KMS-11 (cell line): ENCODE data around the gene SPG21.

Experiments
- H2AFZ ChIP-seq: fragments of 200-600 bp; sonication (generic); 2 replicates; pipeline ENCODE4 v1.6.1; 2016; ENCODE audit warnings: antibody characterized with exemption, mixed run types, low read depth
- H3K27ac ChIP-seq: fragments of 200-600 bp; sonication (generic); 2 replicates; pipeline ENCODE4 v1.6.1; 2016; ENCODE audit warnings: mild to moderate bottlenecking, mixed run types
- H3K27me3 ChIP-seq: fragments of 200-600 bp; sonication (generic); 2 replicates; pipeline ENCODE4 v1.6.1; 2017; ENCODE audit warnings: mild to moderate bottlenecking, low read depth, mixed run types, moderate library complexity; ENCODE audit not compliant: insufficient read depth
- H3K36me3 ChIP-seq: fragments of 200-600 bp; sonication (generic); 2 replicates; pipeline ENCODE4 v1.6.1; 2017; ENCODE audit warnings: mild to moderate bottlenecking, mixed run types; ENCODE audit not compliant: insufficient read depth
- H3K4me1 ChIP-seq: fragments of 200-600 bp; sonication (generic); 2 replicates; pipeline ENCODE4 v1.6.1; 2016; ENCODE audit warnings: mild to moderate bottlenecking, low read depth, mixed run types; ENCODE audit not compliant: poor library complexity, severe bottlenecking
- H3K4me2 ChIP-seq: fragments of 200-600 bp; sonication (generic); 2 replicates; pipeline ENCODE4 v1.7.0; 2016; ENCODE audit warnings: mild to moderate bottlenecking, mixed run types
- H3K4me3 ChIP-seq: fragments of 200-600 bp; sonication (generic); IDR thresholded peaks from 2 replicates; pipeline ENCODE4 v1.6.1; 2017; ENCODE audit warnings: low read depth, low read length, mixed read lengths; ENCODE audit not compliant: insufficient read depth
- H3K79me2 ChIP-seq: fragments of 200-600 bp; sonication (generic); 2 replicates; pipeline ENCODE4 v1.6.1; 2016; ENCODE audit warnings: low read depth, mixed run types; ENCODE audit not compliant: insufficient read depth
- H3K9ac ChIP-seq: fragments of 200-600 bp; sonication (generic); 2 replicates; pipeline ENCODE4 v1.6.1; 2016; ENCODE audit warnings: mild to moderate bottlenecking, mixed run types
- H4K20me1 ChIP-seq: fragments of 200-600 bp; sonication (generic); 2 replicates; pipeline ENCODE4 v1.6.1; 2016; ENCODE audit warnings: mild to moderate bottlenecking, mixed run types; ENCODE audit not compliant: insufficient read depth
- TF ChIP-seq, protein P1 (sequence below): fragments of 200-600 bp; sonication (generic); conservative IDR thresholded peaks from 2 replicates; pipeline ENCODE4 v1.6.1; 2017; ENCODE audit warnings: low read depth, mild to moderate bottlenecking, antibody characterized with exemption, low read length, moderate library complexity, mixed read lengths

SPG21 gene

DNA sequence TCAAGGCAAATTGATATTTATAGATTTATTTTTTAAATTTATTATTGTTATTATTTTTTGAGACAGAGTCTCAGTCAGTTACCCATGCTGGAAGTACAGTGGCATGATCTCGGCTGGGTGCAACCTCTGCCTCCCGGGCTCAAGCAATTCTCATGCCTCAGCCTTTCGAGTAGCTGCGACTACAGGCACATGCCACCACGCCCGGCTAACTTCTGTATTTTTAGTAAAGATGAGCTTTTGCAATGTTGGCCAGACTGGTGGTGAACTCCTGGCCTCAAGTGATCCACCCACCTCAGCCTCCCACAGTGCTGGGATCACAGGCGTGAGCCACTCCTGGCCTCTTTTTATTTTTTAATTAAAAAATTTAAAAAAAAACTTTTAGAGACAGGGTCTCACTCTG lies 19.0 kb downstream of the SPG21 start:
- H3K4me1 ChIP-seq, result peaks cover 16% of the 10 kb centered on the region
- no peak overlapping the region for H3K9ac ChIP-seq
- TF ChIP-seq, protein P1, sequence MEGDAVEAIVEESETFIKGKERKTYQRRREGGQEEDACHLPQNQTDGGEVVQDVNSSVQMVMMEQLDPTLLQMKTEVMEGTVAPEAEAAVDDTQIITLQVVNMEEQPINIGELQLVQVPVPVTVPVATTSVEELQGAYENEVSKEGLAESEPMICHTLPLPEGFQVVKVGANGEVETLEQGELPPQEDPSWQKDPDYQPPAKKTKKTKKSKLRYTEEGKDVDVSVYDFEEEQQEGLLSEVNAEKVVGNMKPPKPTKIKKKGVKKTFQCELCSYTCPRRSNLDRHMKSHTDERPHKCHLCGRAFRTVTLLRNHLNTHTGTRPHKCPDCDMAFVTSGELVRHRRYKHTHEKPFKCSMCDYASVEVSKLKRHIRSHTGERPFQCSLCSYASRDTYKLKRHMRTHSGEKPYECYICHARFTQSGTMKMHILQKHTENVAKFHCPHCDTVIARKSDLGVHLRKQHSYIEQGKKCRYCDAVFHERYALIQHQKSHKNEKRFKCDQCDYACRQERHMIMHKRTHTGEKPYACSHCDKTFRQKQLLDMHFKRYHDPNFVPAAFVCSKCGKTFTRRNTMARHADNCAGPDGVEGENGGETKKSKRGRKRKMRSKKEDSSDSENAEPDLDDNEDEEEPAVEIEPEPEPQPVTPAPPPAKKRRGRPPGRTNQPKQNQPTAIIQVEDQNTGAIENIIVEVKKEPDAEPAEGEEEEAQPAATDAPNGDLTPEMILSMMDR, result no peak
- H3K36me3 ChIP-seq, result peaks cover 3% of the 10 kb centered on the region; the same call in 1 of the 2 replicates
- H2AFZ ChIP-seq, result no peak overlapping the region
- no peaks in the 10 kb centered on the region for H3K79me2 ChIP-seq
- H3K4me2 ChIP-seq, result no peak overlapping the region
- H4K20me1 ChIP-seq, result no peaks in the 10 kb centered on the region
- H3K27ac ChIP-seq, result no peak overlapping the region
- no peak overlapping the region for H3K4me3 ChIP-seq
- no peaks in the 10 kb centered on the region for H3K27me3 ChIP-seq

DNA sequence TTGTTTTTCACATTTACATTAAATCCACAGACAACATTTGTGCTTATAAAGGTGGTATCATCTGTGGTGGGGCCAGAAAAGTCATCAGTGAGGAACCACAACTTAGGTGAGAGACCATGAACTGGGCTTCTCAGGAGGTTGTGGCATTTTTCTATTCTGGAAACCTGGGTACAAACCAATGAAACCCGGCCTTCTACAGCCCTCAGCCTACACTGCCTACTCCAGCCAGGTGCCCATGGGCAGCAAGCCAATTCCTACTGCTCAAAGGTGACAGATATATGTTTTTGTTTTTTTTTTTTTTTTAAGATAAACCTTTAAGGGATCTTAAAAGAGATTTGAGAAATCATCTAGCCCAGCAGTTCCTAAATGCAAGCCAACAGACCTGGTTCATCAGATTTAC lies 20.3 kb downstream of the SPG21 start:
- H3K79me2 ChIP-seq, result no peaks in the 10 kb centered on the region
- H3K27me3 ChIP-seq, result no peaks in the 10 kb centered on the region
- peaks cover 3% of the 10 kb centered on the region; the same call in 1 of the 2 replicates for H3K36me3 ChIP-seq
- H3K4me1 ChIP-seq, result peaks cover 16% of the 10 kb centered on the region
- H4K20me1 ChIP-seq, result no peaks in the 10 kb centered on the region
- H2AFZ ChIP-seq, result no peak overlapping the region
- H3K27ac ChIP-seq, result peak overlapping the region; percentile 17; the same call in 1 of the 2 replicates
- TF ChIP-seq, protein P1, result no peak
- no peak overlapping the region for H3K9ac ChIP-seq
- peak overlapping the region; percentile 34; the same call in 1 of the 2 replicates for H3K4me2 ChIP-seq
- no peak overlapping the region for H3K4me3 ChIP-seq

DNA sequence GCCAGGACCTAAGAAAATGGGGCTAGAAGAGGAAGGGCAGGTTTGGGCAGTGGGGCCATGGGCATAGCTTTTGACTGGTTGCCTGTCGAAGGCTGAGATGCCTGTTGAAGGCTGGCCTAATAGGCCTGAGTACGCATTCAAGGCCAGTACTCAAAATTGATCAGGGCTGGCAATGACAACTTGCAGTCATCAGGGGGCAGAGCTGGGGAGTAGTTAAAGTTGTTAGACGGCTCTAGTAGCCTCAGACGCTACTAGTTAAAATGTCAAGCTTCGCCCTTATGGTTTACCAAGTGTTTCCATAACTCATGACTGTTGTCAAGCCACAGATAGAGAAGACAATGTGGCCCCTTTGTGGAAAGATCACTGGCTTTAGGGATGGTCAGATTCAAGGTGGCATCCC lies 28.7 kb downstream of the SPG21 start:
- no peaks in the 10 kb centered on the region; the same call in 1 of the 2 replicates for H3K36me3 ChIP-seq
- H3K27me3 ChIP-seq, result no peaks in the 10 kb centered on the region
- no peaks in the 10 kb centered on the region for H4K20me1 ChIP-seq
- H3K4me1 ChIP-seq, result no peaks in the 10 kb centered on the region
- H2AFZ ChIP-seq, result no peak overlapping the region
- H3K4me2 ChIP-seq, result no peak overlapping the region
- no peak overlapping the region for H3K27ac ChIP-seq
- TF ChIP-seq, protein P1, result no peak
- H3K79me2 ChIP-seq, result no peaks in the 10 kb centered on the region
- H3K9ac ChIP-seq, result no peak overlapping the region
- H3K4me3 ChIP-seq, result no peak overlapping the region

DNA sequence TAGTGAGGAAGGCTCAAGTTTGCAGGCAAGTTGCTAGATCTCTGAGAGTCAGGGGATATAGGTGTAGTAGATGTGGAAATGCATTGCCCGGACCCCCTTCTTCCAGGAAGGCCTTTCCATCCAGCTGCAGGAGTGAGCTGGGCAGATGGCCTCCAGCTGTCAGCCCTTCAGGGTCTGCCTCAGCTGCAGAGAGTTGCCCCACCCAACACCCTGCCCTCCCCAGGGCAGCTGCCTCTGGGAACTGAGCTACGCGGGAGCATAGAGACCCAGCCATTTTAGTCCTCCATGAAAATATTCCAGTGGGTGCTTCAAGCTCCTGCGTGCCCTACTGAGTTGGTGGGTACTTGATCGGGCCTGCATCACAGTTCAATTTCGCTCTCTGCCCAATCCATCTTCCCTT lies 29.6 kb downstream of the SPG21 start:
- no peak overlapping the region for H3K4me3 ChIP-seq
- H3K27me3 ChIP-seq, result no peaks in the 10 kb centered on the region
- H3K27ac ChIP-seq, result no peak overlapping the region
- no peaks in the 10 kb centered on the region for H3K4me1 ChIP-seq
- no peak overlapping the region for H3K4me2 ChIP-seq
- no peaks in the 10 kb centered on the region for H4K20me1 ChIP-seq
- no peak overlapping the region for H3K9ac ChIP-seq
- no peak overlapping the region for H2AFZ ChIP-seq
- TF ChIP-seq, protein P1, result no peak
- no peaks in the 10 kb centered on the region; the same call in 1 of the 2 replicates for H3K36me3 ChIP-seq
- H3K79me2 ChIP-seq, result no peaks in the 10 kb centered on the region
